HPDE6-E6E7 (cell line): Measurements from ENCODE around the gene ZNF587.
"Not testable (repeated sequence)": the region's sequence is repeated elsewhere in the genome, so short reads cannot be mapped to it uniquely, and the experiment has no call there.

Experiments
- DNase-seq: peaks from one replicate; pipeline ENCODE4 v3.0.0; 2011; ENCODE audit warnings: missing footprints; ENCODE audit errors: extremely low spot score

The ZNF587 gene

DNA sequence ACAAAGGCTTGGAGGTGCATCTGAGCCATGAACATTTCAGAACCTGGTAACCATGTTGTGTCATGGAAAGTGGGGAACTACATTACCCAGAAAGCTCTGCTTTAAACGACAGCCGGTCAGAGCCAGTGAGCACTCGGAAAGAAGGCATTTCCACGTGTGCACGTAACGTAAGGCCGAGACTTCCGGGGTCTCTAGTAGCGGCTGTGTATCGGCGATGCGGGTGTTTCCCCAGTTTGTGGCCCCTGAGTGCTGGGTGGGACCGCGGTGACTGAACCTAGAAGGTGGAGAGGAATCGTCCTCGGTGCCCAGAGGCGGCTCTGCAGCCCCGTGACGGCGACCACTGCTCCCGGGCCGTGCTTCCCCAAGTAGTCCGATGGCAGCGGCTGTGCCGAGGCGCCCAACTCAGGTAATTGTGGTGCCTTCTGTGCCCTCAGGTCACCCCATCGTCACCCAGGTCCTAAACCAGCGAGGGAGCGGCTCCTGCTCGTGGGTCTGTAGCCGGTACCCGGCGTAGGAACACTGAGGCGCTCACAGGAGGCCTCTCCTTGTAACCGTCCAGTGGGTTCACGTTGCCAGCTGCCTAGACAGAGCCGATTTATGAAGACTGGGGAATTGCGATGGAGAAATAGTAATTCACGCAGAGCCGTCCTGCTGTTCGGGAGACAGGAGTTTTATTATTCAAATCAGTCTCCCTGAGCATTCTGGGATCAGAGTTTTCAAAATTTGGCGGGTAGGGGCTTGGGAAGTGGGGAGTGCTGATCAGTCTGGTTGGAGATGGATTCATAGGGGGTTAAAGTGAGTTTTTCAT lies at the start of gene ZNF587:
Gene ZNF587, plus strand, starts transcription at position 194 of the 808 bp plus-strand sequence. Its CDS starts 180 bp downstream, at position 374.
- DNase-seq = peak; percentile 62

GRCh38 chr19:57800696-57801095 lies 49.0 kb upstream of the ZNF587 start:
- DNase-seq = no peak

DNA sequence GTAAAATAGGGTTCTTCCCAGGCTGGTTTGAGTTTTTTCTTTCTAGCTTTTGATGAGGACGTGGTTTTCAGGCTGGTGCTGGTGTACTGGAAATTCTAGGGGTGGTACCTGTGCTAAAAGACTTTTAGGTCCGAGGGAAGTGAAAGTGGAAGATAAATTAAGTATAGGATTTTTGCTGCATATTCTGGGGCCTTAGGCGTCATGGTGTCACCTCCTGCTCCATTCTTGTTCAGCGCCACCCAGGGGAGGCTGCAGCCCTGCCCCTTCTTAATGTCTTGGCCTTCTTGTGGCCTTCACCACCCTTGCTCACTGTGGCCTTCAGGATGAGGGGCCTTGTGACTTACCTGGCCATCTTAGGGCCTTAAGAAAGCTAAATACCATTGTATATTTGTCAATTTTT lies 47.4 kb upstream of the ZNF587 start:
- DNase-seq = no peak

DNA sequence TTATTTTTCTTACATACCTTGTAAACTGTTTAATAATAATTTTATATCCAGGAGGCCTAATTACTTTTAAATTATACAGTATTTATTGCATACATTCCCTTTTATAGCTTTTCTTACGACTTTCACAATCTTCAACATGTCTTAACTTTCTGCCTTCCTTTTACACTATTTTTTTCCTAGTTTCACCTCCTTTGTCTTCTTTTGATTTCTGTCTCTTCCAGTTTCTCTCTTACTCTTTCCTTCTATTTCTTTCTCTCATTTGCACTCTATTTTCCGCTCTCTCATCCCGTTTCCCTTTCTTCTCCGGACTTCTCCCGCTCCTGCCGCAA lies 46.4 kb upstream of the ZNF587 start:
- no peak for DNase-seq

DNA sequence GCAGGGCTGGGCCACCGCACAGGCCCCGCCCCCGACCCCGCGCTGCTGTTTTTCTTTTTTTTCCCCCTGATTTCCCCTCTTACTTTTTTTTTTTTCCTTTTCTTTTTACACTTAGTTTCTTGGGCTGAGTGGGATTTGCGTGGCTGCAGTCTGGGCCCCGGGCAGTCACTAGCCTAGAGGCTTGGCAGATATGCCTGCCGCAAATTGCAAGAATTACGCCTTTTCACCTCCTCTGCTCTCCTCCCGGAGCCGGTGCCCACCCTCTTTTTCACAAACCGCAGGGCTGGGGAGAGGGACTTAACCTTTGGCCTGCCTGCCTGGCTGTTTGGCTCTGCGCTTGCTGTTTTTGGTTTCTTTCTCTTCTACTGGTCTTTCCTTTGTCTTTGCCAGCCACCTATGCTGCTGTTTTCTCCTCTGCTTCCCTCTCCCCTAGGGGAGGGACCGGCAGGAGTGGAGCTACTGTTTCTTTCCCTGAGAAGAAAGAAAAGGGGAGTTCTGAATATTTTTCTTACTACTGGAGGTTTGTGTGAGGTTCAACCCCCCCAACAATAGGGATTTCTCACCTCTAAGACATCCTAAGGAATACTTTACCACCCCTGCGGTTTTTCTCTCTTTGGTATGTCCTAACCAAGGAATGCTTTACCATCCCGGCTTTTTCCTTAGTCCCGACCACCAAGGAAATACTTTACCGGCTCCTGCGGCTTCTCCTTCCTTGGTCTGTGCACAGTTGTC lies 45.9 kb upstream of the ZNF587 start:
- DNase-seq = no peak

- no peak for DNase-seq
Measured at GRCh38 chr19:57807541-57807940, 42.1 kb upstream of the ZNF587 start.

GRCh38 chr19:57810410-57811295 lies 39.0 kb upstream of the ZNF587 start:
- DNase-seq = not testable (repeated sequence)

GRCh38 chr19:57812226-57812625 lies 37.4 kb upstream of the ZNF587 start:
- DNase-seq = no peak

- DNase-seq = not testable (repeated sequence)
Measured at GRCh38 chr19:57812975-57813820, 36.5 kb upstream of the ZNF587 start.

DNA sequence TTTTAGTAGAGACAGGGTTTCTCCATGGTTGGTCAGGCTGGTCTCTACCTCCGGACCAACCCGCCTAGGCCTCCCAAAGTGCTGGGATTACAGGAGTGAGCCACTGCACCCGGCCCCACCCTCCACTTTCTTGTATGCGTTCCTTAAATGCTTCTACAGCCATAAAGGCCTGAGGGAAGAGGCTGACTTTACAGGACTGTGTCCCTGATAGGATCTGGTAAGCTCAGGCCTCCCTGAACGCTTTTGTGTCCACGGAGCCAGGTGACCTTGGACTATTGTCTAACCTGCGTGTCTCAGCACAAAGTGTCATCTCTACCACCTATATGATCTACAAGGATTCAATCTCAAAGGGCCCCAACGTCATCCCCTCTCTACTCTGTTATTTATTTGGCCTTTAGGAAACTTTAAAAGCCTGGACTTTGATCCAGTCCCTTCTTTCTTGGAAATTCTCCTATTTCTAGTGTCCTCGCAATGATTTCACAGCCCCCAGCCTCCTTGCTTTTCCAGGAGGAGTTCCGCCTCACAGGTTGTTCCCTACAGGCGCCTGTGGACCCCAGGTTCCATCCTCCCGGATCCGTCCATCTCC lies 35.6 kb upstream of the ZNF587 start:
- no peak for DNase-seq

- DNase-seq = peak; percentile 89
Measured at GRCh38 chr19:57814505-57815246, 35.0 kb upstream of the ZNF587 start, which contains the start of gene ZNF552. TSS of gene ZNF552 (minus strand) at chr19:57814913. CDS start at chr19:57814743, 170 bp downstream.

DNA sequence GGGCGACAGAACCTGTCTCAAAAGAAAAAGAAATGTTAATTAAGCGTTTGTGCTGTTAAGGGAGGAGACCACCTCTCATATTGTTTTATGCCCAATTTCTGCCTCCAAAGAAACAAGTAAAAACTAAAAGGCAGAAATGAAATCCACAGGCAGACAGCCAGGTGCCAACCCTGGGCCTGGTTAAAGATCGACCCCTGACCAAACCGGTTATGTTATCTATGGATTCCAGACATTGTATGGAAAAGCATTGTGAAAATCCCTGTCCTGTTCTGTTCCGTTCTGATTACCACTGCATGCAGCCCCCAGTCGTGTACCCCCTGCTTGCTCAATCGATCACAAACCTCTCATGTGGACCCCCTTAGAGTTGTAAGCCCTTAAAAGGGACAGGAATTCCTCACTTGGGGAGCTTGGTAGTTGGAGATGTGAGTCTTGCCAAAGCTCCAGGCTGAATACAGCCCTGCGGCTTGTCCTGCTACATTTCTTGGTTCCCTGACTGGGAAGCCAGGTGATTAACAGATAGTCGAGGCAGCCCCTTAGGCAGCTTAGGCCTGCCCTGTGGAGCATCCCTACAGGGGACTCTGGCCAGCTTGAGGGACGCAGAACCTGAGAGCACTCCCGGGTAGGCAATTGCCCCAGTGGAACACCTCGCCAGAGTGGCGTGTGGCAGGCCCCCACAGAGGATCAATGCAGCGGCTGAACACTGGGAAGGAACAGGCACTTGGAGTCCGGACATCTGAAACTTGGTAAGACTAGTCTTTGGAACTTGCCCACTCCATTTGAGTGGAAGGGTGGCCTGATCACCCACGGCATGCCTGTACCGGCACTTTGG lies 34.2 kb upstream of the ZNF587 start:
- no peak for DNase-seq

GRCh38 chr19:57816652-57817051 lies 33.0 kb upstream of the ZNF587 start:
- DNase-seq = no peak

- no peak for DNase-seq
Measured at GRCh38 chr19:57817976-57818375, 31.7 kb upstream of the ZNF587 start.

DNA sequence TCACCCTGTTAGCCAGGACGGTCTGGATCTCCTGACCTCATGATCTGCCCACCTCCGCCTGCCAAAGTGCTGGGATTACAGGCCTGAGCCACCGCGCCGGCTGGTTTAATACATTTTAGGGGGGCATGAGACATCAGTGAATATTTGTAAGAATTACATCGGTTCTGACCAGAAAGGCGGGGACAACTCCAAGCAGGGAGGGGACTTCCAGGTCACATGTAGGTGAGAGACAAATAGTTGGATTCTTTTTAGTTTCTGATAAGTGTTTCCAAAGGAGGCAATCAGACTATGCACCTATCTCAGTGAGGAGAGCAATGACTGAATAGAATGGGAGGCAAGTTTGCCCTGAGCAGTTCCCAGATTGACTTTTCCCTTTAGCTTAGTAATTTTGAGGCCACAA lies 31.3 kb upstream of the ZNF587 start:
- DNase-seq = no peak

- peak; percentile 96 for DNase-seq
Measured at GRCh38 chr19:57819475-57820148, 30.0 kb upstream of the ZNF587 start.

- no peak for DNase-seq
Measured at GRCh38 chr19:57820599-57820998, 29.1 kb upstream of the ZNF587 start.

- DNase-seq = not testable (repeated sequence)
Measured at GRCh38 chr19:57821095-57821494, 28.6 kb upstream of the ZNF587 start.
